Measurements from ENCODE around the gene UCP2.

Gene UCP2

DNA sequence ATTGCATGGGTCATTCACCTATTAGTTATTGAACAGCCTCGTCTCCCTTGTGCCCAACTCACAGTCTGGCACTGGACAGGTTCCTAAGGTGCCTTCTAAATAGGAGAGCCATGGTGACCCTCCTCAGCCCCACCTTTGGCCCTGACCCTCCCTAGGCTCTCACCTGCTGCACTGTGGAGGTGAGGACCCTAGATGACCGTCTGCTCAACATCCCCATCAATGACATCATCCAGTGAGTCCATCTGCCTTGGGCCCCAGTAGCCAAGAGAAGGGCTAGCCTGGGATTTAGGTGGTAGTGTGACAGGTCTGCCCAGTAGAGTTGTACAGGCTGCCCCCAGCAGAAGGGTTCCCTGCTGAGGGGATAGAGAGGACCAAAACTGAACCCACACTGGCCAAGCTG, 13.6 kb downstream of the UCP2 start:
- H3K9me3 ChIP-seq = no peaks in the 10 kb centered on the region
- H3K36me3 ChIP-seq = 0 out of 2 replicates have a peak, but pooled peaks cover 1% of the 10 kb centered on the region
- H3K4me1 ChIP-seq = no peaks in the 10 kb centered on the region
- TF ChIP-seq, protein P1, sequence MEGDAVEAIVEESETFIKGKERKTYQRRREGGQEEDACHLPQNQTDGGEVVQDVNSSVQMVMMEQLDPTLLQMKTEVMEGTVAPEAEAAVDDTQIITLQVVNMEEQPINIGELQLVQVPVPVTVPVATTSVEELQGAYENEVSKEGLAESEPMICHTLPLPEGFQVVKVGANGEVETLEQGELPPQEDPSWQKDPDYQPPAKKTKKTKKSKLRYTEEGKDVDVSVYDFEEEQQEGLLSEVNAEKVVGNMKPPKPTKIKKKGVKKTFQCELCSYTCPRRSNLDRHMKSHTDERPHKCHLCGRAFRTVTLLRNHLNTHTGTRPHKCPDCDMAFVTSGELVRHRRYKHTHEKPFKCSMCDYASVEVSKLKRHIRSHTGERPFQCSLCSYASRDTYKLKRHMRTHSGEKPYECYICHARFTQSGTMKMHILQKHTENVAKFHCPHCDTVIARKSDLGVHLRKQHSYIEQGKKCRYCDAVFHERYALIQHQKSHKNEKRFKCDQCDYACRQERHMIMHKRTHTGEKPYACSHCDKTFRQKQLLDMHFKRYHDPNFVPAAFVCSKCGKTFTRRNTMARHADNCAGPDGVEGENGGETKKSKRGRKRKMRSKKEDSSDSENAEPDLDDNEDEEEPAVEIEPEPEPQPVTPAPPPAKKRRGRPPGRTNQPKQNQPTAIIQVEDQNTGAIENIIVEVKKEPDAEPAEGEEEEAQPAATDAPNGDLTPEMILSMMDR (IDR thresholded peaks at IDR 0.05; ENCODE audit: low read depth, low read length) = no peak
- H3K27me3 ChIP-seq = no peaks in the 10 kb centered on the region
- H3K4me3 ChIP-seq (ENCODE audit: low read depth, low read length) = no peak overlapping the region
- no peak for DNase-seq

DNA sequence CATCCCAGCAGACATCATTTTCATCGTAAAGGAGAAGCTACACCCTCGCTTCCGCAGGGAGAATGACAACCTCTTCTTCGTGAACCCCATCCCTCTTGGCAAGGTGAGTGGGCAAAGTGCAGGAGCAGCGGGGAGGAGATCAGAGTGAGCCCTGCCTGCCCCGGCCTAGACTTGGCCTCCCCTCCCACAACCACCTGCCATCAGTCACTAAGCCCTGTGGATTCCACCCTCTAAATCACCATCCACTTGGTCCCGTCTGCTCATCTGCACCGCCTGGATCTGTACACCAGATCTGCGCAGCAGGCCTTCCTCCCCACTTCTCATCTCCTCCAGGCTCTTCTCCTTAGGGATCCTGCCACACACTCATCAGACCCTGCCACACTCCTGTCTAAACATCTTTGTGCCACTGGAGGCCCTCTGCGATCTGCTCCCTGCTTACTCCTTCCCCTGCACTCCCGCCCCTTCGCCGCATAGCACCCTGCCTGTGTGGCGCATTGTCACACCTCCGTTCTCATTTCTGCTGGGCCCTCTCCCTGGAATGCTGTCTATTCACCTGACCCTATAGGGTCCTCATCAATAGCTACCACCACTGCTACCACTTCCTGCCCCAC, 14.2 kb downstream of the UCP2 start:
- Histone ChIP-seq H3K4me3 (ENCODE audit: low read depth, low read length) (no peak overlapping the region), H3K4me1 (no peaks in the 10 kb centered on the region), H3K9me3 (no peaks in the 10 kb centered on the region), H3K36me3 (no peaks in the 10 kb centered on the region), H3K27me3 (no peaks in the 10 kb centered on the region)
- TF ChIP-seq, protein P1 (IDR thresholded peaks at IDR 0.05; ENCODE audit: low read depth, low read length) = no peak
- no peak for DNase-seq

DNA sequence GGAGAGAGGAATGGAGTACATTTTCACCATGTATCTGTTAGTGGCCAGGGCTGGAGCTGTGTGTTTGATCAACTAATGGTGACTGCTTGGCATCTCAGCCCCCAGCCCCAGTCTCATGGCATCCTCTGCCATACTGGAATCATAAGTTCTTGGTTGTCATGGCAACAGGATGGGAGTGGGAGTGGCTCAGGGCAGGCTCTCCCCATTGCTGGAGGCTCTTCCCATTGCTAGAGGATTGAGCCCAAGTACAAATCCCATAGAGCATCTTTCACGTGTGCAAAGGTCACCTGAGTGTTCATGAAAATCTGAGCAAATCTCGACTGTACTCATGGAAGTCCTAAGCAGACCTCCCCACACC, 16.9 kb downstream of the UCP2 start:
- DNase-seq = no peak
- no peaks in the 10 kb centered on the region for H3K36me3 ChIP-seq
- no peaks in the 10 kb centered on the region for H3K4me1 ChIP-seq
- no peak overlapping the region for H3K4me3 ChIP-seq (ENCODE audit: low read depth, low read length)
- no peaks in the 10 kb centered on the region for H3K9me3 ChIP-seq
- no peaks in the 10 kb centered on the region for H3K27me3 ChIP-seq
- TF ChIP-seq, protein P1 (IDR thresholded peaks at IDR 0.05; ENCODE audit: low read depth, low read length) = no peak

DNA sequence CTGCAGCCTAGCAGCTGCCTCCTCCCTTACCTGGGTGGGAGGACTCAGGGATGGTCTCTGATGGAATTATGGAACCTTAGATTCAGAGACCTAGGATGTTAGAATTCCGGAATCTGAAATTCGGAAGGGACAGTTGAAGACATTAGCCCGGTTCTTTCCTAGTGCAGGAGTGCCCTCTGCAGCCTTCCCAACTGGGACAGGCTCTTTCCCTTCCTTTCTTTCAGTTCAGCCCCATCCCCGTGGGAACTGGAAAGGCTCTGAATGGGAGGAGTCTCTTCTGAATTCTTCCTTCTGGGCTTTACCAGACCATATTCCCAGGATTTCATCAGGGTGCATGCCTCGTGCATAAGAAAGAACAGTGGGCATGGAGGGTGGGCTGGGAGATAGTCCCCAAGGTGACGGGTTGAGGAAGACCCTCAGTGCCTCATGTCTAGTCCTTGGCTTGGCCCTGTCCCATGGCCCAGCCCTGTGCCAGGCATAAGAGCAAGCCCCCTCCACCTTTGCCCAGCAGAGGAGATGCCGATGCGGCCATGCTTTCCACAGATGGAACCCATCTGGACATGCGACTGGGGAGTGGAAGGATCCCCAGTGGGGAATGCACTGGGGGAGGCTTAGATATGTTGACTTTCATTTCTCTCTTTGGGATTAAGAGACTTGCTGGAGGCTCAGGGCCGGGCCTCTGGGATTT, 17.4 kb downstream of the UCP2 start:
- no peaks in the 10 kb centered on the region for H3K4me1 ChIP-seq
- H3K36me3 ChIP-seq = no peaks in the 10 kb centered on the region
- DNase-seq = no peak
- H3K9me3 ChIP-seq = no peaks in the 10 kb centered on the region
- TF ChIP-seq, protein P1 (IDR thresholded peaks at IDR 0.05; ENCODE audit: low read depth, low read length) = no peak
- H3K4me3 ChIP-seq (ENCODE audit: low read depth, low read length) = peak overlapping the region; percentile 38
- H3K27me3 ChIP-seq = no peaks in the 10 kb centered on the region

DNA sequence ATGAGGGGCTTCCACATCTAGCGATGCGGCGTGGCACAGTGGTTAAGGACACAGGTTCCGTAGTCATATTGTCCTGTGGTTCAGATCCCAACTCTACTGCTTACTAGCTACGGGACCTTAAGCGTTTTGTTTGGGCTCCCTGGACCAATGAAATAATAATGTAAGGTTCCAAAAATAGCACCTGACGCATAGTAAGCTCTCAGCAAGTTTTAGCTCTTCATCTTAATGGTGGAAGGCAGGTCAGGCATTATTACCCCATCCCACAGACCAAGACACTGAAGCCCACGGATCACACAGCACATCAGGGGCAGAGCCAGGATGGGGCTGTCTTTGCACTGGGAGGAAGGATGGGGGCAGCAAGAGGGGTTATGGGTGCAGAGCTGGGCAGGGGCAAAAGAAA, 18.8 kb downstream of the UCP2 start:
- DNase-seq = no peak
- Histone ChIP-seq H3K4me1 (no peaks in the 10 kb centered on the region), H3K36me3 (no peaks in the 10 kb centered on the region), H3K4me3 (ENCODE audit: low read depth, low read length) (no peak overlapping the region), H3K9me3 (no peaks in the 10 kb centered on the region), H3K27me3 (no peaks in the 10 kb centered on the region)
- TF ChIP-seq, protein P1 (IDR thresholded peaks at IDR 0.05; ENCODE audit: low read depth, low read length) = no peak

DNA sequence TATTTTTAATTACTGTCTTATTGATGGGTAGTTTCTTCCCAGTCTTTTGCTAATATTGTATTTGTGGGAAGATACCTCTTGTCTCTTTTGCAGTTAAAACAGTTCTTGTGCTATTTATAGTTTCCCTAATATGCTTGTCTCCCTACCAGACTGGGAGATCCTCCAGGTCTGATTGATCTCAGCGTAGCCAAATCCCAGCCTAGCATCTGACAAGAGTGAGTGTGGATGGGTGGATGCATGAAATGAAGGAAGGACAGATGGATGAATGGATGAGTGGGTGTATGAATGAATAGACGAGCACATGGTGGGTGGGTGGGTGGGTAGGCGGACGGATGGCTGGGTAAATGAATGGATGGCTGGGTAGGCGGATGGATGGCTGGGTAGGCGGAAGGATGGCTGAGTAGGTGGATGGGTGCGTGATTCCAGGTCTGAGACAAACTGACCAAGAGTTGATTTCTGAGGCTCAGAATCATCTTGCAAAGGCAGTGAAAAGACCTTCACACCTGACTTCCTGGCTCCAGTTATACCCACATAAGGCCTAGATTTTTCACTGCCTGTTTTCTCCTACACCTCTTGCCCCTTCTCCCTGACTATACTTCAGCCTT, 20.4 kb downstream of the UCP2 start:
- no peak for DNase-seq
- TF ChIP-seq, protein P1 (IDR thresholded peaks at IDR 0.05; ENCODE audit: low read depth, low read length) = no peak
- no peaks in the 10 kb centered on the region for H3K27me3 ChIP-seq
- no peak overlapping the region for H3K4me3 ChIP-seq (ENCODE audit: low read depth, low read length)
- H3K4me1 ChIP-seq = no peaks in the 10 kb centered on the region
- no peaks in the 10 kb centered on the region for H3K36me3 ChIP-seq
- no peaks in the 10 kb centered on the region for H3K9me3 ChIP-seq

Measured in BE2C (cell line).